SK-N-SH treated with all-trans-retinoic acid at 6 μM for 48 hours (cell line): ENCODE measurements around the gene ATP6AP1.

Experiments
- ATAC-seq: fragments of 200-7000 bp; cut with Tn5 transposase; 3 replicates; pipeline ENCODE4 v1.9.1; 2020; ENCODE audit warnings: mild to moderate bottlenecking, moderate library complexity
- ARNTL ChIP-seq: fragments of 450-650 bp; formaldehyde crosslinking; IDR thresholded peaks from 2 replicates; pipeline ENCODE4 v1.5.0; 2020; ENCODE audit warnings: low read depth, mild to moderate bottlenecking, moderate library complexity, borderline replicate concordance
- BACH2 ChIP-seq: fragments of 250-450 bp; sonication (Bioruptor Pico); IDR thresholded peaks from 2 replicates; pipeline ENCODE4 v1.9.0; 2021; ENCODE audit warnings: mild to moderate bottlenecking, borderline replicate concordance
- CSDC2 ChIP-seq: fragments of 250-450 bp; sonication (Bioruptor Pico); IDR thresholded peaks from 2 replicates; pipeline ENCODE4 v1.5.0; 2020; ENCODE audit warnings: mild to moderate bottlenecking, moderate library complexity
- ESRRG ChIP-seq: fragments of 250-450 bp; sonication (Bioruptor Pico); IDR thresholded peaks from 2 replicates; pipeline ENCODE4 v1.6.1; 2021; ENCODE audit warnings: mild to moderate bottlenecking
- OSR1 ChIP-seq: fragments of 250-450 bp; sonication (Bioruptor Pico); IDR thresholded peaks from 2 replicates; pipeline ENCODE4 v1.8.0; 2022; ENCODE audit warnings: moderate library complexity, mild to moderate bottlenecking, inconsistent platforms
- PPARA ChIP-seq: fragments of 250-450 bp; sonication (Bioruptor Pico); IDR thresholded peaks from 2 replicates; pipeline ENCODE4 v1.5.0; 2020; ENCODE audit warnings: mild to moderate bottlenecking, borderline replicate concordance
- RARB ChIP-seq: fragments of 250-450 bp; sonication (Bioruptor Pico); IDR thresholded peaks from 2 replicates; pipeline ENCODE4 v1.8.0; 2021; ENCODE audit warnings: mild to moderate bottlenecking, moderate library complexity
- SNAI2 ChIP-seq: fragments of 250-450 bp; sonication (Bioruptor Pico); IDR thresholded peaks from 2 replicates; pipeline ENCODE4 v1.5.0; 2020; ENCODE audit warnings: mild to moderate bottlenecking, moderate library complexity
- TCF4 ChIP-seq: fragments of 250-450 bp; sonication (Bioruptor Pico); IDR thresholded peaks from 2 replicates; pipeline ENCODE4 v1.8.0; 2021; ENCODE audit warnings: mild to moderate bottlenecking, moderate library complexity, borderline replicate concordance
- TOX ChIP-seq: fragments of 250-450 bp; sonication (Bioruptor Pico); IDR thresholded peaks from 2 replicates; pipeline ENCODE4 v1.8.0; 2021; ENCODE audit warnings: mild to moderate bottlenecking, moderate library complexity, borderline replicate concordance
- ZC3H10 ChIP-seq: fragments of 250-450 bp; sonication (Bioruptor Pico); IDR thresholded peaks from 2 replicates; pipeline ENCODE4 v1.5.1; 2021; ENCODE audit warnings: mild to moderate bottlenecking, moderate library complexity
- ZFP3 ChIP-seq: fragments of 250-450 bp; sonication (Bioruptor Pico); IDR thresholded peaks from 2 replicates; pipeline ENCODE4 v1.5.0; 2020; ENCODE audit warnings: mild to moderate bottlenecking, moderate library complexity
- ZFP30 ChIP-seq: fragments of 450-650 bp; formaldehyde crosslinking; IDR thresholded peaks from 2 replicates; pipeline ENCODE4 v1.5.0; 2022; ENCODE audit warnings: mild to moderate bottlenecking, moderate library complexity
- ZNF565 ChIP-seq: fragments of 450-650 bp; formaldehyde crosslinking; conservative IDR thresholded peaks from 2 replicates; pipeline ENCODE4 v1.5.0; 2020; ENCODE audit warnings: low read depth, mild to moderate bottlenecking, moderate library complexity
- ZNF8 ChIP-seq: fragments of 450-650 bp; formaldehyde crosslinking; IDR thresholded peaks from 2 replicates; pipeline ENCODE4 v1.5.0; 2020; ENCODE audit warnings: mild to moderate bottlenecking, moderate library complexity
- TF ChIP-seq, protein P1 (sequence below): fragments of 250-450 bp; sonication (Bioruptor Pico); IDR thresholded peaks from 2 replicates; pipeline ENCODE4 v1.5.1; 2021; ENCODE audit warnings: mild to moderate bottlenecking, moderate library complexity
- TF ChIP-seq, protein P2 (sequence below): fragments of 250-450 bp; sonication (Bioruptor Pico); IDR thresholded peaks from 2 replicates; pipeline ENCODE4 v1.5.0; 2020; ENCODE audit warnings: mild to moderate bottlenecking, moderate library complexity
- TF ChIP-seq, protein P3 (sequence below): fragments of 250-450 bp; sonication (Bioruptor Pico); IDR thresholded peaks from 2 replicates; pipeline ENCODE4 v1.5.1; 2020; ENCODE audit warnings: low read depth, mild to moderate bottlenecking, moderate library complexity

The ATP6AP1 gene

DNA sequence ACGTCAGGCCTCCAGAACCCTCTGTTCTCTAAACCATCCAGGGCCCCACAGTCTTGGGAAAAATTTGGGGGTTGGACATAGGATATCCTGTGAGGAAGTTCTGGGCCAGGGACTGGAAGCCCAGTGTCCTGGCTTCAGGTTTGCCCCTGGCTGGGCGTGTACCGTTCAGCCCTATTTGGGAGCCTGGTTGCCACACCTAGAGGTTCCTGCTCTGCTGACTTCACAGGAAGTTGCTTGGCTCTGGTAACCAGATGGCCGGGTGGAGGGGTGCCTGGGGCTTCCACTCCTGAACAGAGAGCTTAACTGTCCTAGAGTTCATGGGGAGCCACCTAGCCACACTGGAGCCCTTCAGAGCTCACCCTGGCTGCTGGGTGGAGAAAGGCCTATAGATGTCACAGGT, 16.0 kb upstream of the ATP6AP1 start:
- ATAC-seq, result no peak
- TF ChIP-seq SNAI2 (no peak), ESRRG (CRISPR knock-in tag) (no peak), RARB (CRISPR knock-in tag) (no peak), TCF4 (CRISPR knock-in tag) (no peak), ZFP30 (no peak), PPARA (no peak), OSR1 (CRISPR knock-in tag) (no peak), ZFP3 (no peak)
- TF ChIP-seq, protein P1, sequence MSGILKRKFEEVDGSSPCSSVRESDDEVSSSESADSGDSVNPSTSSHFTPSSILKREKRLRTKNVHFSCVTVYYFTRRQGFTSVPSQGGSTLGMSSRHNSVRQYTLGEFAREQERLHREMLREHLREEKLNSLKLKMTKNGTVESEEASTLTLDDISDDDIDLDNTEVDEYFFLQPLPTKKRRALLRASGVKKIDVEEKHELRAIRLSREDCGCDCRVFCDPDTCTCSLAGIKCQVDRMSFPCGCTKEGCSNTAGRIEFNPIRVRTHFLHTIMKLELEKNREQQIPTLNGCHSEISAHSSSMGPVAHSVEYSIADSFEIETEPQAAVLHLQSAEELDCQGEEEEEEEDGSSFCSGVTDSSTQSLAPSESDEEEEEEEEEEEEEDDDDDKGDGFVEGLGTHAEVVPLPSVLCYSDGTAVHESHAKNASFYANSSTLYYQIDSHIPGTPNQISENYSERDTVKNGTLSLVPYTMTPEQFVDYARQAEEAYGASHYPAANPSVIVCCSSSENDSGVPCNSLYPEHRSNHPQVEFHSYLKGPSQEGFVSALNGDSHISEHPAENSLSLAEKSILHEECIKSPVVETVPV, result no peak
- TF ChIP-seq, protein P2, sequence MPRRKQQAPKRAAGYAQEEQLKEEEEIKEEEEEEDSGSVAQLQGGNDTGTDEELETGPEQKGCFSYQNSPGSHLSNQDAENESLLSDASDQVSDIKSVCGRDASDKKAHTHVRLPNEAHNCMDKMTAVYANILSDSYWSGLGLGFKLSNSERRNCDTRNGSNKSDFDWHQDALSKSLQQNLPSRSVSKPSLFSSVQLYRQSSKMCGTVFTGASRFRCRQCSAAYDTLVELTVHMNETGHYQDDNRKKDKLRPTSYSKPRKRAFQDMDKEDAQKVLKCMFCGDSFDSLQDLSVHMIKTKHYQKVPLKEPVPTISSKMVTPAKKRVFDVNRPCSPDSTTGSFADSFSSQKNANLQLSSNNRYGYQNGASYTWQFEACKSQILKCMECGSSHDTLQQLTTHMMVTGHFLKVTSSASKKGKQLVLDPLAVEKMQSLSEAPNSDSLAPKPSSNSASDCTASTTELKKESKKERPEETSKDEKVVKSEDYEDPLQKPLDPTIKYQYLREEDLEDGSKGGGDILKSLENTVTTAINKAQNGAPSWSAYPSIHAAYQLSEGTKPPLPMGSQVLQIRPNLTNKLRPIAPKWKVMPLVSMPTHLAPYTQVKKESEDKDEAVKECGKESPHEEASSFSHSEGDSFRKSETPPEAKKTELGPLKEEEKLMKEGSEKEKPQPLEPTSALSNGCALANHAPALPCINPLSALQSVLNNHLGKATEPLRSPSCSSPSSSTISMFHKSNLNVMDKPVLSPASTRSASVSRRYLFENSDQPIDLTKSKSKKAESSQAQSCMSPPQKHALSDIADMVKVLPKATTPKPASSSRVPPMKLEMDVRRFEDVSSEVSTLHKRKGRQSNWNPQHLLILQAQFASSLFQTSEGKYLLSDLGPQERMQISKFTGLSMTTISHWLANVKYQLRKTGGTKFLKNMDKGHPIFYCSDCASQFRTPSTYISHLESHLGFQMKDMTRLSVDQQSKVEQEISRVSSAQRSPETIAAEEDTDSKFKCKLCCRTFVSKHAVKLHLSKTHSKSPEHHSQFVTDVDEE (CRISPR knock-in tag), result no peak

DNA sequence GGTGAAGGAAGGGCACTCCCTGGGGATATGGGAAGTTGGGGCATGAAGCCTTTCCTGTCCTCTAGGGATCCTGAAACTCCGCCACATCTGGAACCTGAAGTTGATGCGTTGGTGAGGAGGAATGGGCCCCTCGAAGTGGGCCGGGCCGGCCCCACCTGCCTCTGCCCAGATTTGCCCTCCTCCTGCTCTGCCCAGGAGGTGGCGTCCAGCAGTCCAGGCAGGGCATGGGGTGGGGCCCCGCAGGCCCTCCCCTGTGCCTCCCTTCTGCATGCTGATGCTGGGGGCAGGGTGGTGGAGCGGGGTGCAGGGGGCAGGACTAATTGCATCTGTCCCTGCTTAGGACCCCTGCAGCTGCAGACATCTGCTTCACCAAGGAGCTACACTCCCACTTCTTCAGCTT, 15.3 kb upstream of the ATP6AP1 start:
- TF ChIP-seq ZNF565 (CRISPR knock-in tag) (no peak), PPARA (no peak), ZFP30 (no peak), OSR1 (CRISPR knock-in tag) (no peak), BACH2 (CRISPR knock-in tag) (no peak), CSDC2 (CRISPR knock-in tag) (no peak), SNAI2 (no peak), ZNF8 (CRISPR knock-in tag) (no peak)
- TF ChIP-seq, protein P2 (CRISPR knock-in tag), result no peak
- TF ChIP-seq, protein P3, sequence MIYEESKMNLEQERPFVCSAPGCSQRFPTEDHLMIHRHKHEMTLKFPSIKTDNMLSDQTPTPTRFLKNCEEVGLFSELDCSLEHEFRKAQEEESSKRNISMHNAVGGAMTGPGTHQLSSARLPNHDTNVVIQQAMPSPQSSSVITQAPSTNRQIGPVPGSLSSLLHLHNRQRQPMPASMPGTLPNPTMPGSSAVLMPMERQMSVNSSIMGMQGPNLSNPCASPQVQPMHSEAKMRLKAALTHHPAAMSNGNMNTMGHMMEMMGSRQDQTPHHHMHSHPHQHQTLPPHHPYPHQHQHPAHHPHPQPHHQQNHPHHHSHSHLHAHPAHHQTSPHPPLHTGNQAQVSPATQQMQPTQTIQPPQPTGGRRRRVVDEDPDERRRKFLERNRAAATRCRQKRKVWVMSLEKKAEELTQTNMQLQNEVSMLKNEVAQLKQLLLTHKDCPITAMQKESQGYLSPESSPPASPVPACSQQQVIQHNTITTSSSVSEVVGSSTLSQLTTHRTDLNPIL, result no peak
- TF ChIP-seq, protein P1, result no peak
- no peak for ATAC-seq

GRCh38 chrX:154417157-154417556, 11.3 kb upstream of the ATP6AP1 start:
- TF ChIP-seq, protein P1, result no peak
- TF ChIP-seq TCF4 (CRISPR knock-in tag) (no peak), BACH2 (CRISPR knock-in tag) (no peak), TOX (no peak), SNAI2 (no peak), ZC3H10 (CRISPR knock-in tag) (no peak), ZFP3 (no peak), ZNF565 (CRISPR knock-in tag) (no peak), PPARA (no peak), ARNTL (CRISPR knock-in tag) (no peak), OSR1 (CRISPR knock-in tag) (no peak)
- TF ChIP-seq, protein P2 (CRISPR knock-in tag), result no peak
- ATAC-seq, result no peak
